GM19397 (cell line): ENCODE data around the gene PAQR4.

Experiments
- ATAC-seq: cut with Tn5 transposase; IDR thresholded peaks from one replicate; pipeline ENCODE4 v1.9.1; 2021; ENCODE audit warnings: mild to moderate bottlenecking, moderate library complexity; ENCODE audit not compliant: unreplicated experiment

Gene PAQR4

DNA sequence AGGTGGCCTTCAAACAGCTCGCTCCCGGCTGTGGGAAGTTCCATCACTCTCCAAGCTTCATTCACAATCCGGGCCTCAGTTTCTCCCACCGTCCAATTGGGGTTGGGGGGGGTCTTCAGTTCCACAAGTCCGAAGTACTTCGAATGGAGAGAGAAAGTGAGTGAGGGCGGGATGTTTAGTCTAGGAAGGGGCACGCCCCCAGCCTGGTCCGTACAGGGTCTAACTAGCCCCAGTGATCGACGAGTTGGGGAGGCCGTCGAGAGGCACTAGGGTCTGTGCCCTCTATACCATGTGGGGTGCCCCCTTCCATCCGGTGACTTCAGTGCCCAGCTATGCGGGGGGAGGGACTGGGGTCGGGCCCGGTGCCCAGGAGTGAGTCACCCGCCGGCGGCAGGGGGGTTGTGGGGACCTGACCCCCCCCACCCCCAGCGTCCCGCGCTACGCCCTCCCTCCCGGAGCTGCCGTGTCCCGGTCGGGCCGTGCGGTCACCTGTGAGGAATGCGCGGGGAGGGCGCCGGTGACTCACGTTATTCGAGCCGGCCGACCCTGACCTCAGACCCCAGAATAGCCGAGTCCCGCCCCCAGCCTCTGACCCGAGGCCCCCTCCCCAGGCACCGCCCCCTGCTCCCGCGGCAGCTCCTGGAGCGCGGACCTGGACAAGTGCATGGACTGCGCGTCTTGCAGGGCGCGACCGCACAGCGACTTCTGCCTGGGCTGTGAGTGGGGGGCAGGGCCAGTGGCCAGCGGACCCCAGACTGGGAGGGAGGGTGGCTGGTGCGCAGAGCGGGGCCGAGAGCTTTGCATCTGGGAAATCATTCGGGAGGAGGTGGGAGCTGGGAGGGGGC, 51.7 kb downstream of the PAQR4 start:
- no peak for ATAC-seq

DNA sequence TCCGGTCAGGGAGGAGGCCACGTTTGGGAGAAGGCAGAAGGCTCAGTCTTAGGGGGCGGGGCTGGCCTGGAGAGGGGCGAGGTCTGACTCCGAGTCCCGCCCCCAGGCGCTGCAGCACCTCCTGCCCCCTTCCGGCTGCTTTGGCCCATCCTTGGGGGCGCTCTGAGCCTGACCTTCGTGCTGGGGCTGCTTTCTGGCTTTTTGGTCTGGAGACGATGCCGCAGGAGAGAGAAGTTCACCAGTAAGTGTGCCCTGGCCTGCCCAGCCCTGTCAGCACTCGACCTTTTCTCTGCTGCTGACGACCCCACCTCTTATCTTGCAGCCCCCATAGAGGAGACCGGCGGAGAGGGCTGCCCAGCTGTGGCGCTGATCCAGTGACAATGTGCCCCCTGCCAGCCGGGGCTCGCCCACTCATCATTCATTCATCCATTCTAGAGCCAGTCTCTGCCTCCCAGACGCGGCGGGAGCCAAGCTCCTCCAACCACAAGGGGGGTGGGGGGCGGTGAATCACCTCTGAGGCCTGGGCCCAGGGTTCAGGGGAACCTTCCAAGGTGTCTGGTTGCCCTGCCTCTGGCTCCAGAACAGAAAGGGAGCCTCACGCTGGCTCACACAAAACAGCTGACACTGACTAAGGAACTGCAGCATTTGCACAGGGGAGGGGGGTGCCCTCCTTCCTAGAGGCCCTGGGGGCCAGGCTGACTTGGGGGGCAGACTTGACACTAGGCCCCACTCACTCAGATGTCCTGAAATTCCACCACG, 52.5 kb downstream of the PAQR4 start:
- ATAC-seq: no peak

DNA sequence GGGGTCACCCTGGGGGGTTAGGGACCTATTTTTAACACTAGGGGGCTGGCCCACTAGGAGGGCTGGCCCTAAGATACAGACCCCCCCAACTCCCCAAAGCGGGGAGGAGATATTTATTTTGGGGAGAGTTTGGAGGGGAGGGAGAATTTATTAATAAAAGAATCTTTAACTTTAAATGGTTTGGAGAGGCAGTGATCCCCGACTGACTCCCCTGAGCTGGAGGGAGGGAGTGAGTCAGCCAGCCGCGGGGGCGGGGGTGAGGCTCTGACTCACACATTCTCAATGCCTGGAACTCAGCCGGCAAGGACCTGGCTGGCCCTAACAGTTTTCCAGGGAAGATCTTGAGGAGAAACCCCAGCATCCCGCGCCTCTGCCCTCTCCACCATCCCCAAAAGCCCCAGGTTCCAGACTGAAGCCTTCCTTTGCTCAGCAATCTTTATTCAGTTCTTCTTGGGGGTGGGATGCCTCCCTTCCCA, 53.1 kb downstream of the PAQR4 start:
- ATAC-seq: no peak

DNA sequence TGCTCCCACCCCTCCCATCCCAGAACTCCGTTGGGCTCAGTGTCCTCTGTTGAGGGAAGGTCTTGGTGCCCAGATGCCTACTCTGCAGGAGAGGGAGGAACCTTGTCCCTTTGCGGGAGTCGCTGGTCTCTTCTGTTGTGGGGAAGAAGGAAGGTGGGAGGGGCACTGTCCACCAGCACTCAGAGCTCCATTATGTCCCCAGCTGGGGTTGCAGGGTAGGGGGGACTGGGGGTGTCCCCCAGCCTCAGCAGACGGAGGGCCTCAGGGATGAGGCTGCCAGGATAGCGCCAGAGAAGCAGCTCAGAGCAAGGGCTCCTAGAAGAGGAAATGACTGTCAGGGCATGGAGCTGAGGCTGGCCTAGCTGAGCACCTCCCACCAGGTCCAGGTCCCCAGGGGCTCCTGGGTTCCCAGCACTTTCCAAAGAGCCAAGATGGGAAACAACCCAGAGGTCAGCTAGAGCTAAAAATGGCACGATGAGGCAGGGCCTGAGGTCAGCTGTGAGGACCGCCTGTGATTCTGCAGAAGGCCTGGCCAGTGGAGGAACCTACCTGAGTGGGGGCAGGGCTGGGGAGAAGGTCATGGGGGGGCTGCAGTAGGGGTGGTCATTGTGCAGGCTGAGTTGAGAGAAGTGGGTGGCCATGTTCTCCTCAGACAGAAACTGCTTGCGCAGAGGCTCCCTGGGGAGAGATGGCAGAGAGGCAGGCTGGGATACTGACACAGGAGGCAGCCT, 53.7 kb downstream of the PAQR4 start:
- ATAC-seq: no peak
